Choroid plexus epithelial cell (primary cell): Measurements from ENCODE around the gene TMEM120B.

Source experiments
- DNase-seq: peaks from one replicate; pipeline ENCODE4 v3.0.0-alpha.2; 2010; ENCODE audit warnings: low read depth
- H3K4me3 ChIP-seq: 2 replicates; pipeline ENCODE4 v1.5.1; 2011; ENCODE audit warnings: low read depth, mild to moderate bottlenecking, control low read depth, low read length, moderate library complexity
- TF ChIP-seq, protein P1 (sequence below): conservative IDR thresholded peaks from 2 replicates; pipeline ENCODE4 v1.5.1; 2011; ENCODE audit warnings: low read depth, mild to moderate bottlenecking, control low read depth, inconsistent platforms, low read length, moderate library complexity

The TMEM120B gene

DNA sequence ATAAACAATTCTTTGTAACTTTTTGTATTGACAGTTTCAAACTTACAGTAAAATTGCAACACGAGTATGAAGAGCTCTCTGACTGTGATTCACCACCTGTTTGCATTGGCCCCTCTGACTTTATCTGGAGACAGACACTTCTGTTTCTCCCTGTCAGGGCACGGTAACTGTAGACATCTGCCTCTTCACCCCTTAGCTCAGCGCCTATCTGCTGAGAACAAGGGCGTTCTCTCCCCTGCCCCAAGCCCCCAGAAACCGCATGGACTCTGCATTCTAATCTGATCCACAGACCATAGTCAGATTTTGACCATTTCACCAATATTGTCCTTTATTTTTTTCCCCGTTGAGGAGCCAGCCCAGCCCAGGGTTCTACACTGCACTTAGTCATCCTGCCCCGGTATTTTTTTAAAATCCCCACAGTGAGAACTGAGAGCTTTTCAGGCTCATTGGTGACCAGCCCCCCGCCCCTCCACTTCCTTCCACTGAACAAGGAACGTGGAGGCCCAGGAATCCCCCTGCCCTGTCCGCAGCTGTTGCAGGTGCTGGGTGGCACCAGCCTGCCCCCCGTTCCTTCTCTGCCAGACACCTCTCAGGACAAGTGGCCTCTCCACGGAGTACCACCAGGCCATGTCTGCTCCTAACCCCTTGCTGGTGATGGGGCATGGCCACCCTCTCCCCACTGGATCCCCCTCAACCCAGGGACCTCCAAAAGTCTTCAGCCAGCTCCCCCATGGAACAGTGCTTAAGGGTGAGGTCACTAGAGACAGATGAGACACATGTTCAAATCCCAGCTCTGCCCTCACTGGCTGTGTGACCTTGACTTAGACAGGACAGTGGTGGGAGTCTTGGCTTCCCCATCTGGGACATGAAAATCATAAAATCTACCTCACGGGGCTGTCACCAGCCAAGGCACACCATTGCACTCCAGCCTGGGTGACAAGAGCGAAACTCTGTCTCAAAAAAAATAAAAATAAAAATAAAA, 69.7 kb downstream of the TMEM120B start:
- H3K4me3 ChIP-seq, result no peak overlapping the region
- peak; percentile 59 for DNase-seq
- TF ChIP-seq, protein P1, sequence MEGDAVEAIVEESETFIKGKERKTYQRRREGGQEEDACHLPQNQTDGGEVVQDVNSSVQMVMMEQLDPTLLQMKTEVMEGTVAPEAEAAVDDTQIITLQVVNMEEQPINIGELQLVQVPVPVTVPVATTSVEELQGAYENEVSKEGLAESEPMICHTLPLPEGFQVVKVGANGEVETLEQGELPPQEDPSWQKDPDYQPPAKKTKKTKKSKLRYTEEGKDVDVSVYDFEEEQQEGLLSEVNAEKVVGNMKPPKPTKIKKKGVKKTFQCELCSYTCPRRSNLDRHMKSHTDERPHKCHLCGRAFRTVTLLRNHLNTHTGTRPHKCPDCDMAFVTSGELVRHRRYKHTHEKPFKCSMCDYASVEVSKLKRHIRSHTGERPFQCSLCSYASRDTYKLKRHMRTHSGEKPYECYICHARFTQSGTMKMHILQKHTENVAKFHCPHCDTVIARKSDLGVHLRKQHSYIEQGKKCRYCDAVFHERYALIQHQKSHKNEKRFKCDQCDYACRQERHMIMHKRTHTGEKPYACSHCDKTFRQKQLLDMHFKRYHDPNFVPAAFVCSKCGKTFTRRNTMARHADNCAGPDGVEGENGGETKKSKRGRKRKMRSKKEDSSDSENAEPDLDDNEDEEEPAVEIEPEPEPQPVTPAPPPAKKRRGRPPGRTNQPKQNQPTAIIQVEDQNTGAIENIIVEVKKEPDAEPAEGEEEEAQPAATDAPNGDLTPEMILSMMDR, result peak; percentile 0

DNA sequence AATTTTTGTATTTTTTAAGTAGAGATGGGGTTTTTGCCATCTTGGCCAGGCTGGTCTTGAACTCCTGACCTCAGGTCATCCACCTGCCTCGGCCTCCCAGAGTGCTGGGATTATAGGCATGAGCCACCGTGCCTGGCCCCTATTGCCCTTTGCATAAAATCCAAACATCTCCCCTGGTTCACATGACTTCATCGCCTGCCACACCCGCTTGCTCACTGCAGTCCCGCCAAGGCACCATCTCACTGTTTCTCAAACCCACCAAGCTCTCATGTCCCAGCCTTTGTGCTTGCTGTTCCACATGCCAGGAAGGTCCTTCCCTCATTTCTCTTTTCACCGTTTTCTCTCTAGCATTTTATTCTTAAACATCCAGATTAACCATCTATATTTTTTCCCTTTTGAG, 71.2 kb downstream of the TMEM120B start:
- DNase-seq, result no peak
- no peak overlapping the region for H3K4me3 ChIP-seq
- TF ChIP-seq, protein P1, result no peak

DNA sequence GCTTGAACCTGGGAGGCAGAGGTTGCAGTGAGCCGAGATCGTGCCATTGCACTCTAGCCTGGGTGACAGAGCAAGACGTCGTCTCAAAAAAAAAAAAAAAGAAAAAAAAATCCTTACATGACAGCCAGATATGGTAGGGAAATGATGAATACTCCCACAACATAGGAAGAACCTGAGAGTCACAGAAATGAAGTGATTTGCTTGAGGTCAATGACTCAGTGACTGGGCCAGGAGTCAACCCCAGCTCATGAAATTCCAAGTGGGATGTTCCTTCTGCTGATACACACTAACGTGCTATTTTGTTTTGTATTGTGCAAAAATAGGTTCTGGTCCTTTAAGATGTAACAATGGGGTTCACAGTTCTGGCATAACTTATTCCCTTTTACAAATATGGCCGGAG, 71.9 kb downstream of the TMEM120B start:
- TF ChIP-seq, protein P1, result no peak
- H3K4me3 ChIP-seq, result no peak overlapping the region
- DNase-seq, result no peak

DNA sequence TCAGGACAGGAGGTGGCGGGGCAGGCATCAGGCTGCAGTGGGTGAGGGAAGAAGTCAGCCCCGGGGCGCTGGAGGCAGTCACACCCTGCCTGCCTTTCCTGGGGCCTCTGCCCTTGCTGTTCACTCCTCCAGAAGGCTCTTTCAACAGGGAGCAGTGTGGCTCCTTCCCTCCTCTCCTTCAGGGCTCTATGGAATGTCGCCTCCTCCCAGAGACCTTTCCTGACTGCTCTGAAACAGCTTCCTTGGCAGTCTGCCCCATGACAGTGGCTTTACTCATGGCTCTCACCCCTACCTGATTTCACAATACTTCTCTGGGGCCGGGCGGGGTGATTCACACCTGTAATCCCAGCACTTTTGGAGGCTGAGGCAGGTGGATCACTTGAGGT, 73.9 kb downstream of the TMEM120B start:
- TF ChIP-seq, protein P1, result no peak
- no peak overlapping the region for H3K4me3 ChIP-seq
- peak; percentile 64 for DNase-seq

DNA sequence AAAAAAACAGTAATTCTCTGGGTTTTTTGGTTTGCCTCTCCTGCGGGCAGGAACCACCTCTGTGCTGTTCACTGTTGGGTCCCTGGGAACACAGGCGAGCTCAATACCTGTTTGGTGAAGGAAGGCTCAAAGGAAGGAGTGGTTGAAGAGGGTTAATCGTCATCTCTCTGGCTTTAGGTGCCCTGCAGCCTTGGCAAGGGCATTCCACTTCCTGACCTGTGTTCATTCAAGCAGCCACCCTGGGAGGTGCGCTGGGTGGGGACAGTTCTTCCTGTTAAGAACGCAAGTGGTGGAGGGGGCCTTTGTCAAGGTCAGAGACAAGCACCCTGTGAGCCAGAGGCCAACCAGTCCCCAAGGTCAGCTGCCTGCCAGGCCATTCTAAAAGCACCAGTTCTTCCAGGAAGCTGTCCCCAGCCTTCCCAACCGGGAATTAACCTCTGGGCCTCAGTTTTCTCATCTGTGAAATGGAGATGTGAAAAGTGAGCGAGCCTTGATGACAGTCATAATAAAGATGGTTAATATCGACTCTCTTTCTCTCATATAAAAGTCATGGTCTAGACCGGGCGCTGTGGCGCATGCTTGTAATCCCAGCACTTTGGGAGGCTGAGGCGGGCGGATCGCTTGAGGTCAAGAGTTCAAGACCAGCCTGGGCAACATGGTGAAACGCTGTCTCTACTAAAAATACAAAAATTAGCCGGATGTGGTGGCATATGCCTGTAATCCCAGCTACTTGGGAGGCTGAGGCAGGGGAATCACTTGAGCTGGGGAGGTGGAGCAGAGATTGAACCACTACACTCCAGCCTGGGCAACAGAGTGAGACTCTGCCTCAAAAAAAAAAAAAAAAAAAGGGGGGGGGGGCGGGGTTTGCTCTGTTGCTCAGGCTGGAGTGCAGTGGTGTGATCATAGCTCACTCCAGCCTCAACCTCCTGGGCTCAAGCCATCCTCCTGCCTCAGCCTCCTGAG, 74.8 kb downstream of the TMEM120B start:
- no peak overlapping the region for H3K4me3 ChIP-seq
- TF ChIP-seq, protein P1, result no peak
- no peak for DNase-seq

DNA sequence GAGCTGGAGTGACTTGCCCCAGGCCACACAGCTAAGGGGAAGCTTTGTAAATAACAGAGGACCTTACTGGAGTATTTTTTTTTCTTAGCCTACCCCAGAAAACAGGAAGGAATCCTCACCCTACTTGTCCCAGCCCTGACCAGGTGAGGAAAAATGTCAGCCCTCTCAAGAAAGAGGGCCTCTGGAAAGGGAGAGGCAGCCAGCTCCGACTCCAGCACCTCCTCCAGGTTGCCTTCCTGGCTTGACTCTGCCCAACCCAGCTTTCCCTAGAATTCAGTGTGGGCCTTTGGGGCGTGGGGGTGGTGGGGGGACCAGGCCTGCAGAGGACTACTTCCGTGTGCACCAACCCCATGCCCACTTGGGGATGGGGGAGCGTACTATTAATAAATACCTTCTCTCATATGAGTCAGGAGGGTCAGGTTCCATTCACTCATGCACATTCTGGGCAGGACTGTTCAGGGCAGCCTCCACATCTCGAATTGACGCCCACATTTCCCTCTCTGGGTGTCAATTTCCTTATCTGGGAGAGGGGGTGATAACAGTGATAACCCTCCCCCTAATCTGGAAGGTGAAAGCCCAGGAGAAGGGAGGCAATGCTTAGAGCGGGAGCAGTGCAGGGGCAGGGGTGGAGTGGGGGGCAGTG, 75.7 kb downstream of the TMEM120B start:
- TF ChIP-seq, protein P1, result no peak
- no peak overlapping the region for H3K4me3 ChIP-seq
- no peak for DNase-seq
